Lower leg skin (tissue), 3 donors: ENCODE data around the gene NSG2.

ENCODE experiments used
- POLR2A ChIP-seq, 2 donors: fragments of 450-650 bp; IDR thresholded peaks; one replicate each; pipeline ENCODE4 v1.6.1; 2016 to 2017; ENCODE audit warnings: antibody characterized with exemption in 2 of 2, mild to moderate bottlenecking in 1 of 2, moderate library complexity in 1 of 2
- TF ChIP-seq, protein P1 (sequence below), 3 donors: fragments of 450-650 bp; IDR thresholded peaks; one replicate each; pipeline ENCODE4 v1.5.1; 2016; ENCODE audit warnings: antibody characterized with exemption in 3 of 3, mild to moderate bottlenecking in 3 of 3, moderate library complexity in 2 of 3

DNA sequence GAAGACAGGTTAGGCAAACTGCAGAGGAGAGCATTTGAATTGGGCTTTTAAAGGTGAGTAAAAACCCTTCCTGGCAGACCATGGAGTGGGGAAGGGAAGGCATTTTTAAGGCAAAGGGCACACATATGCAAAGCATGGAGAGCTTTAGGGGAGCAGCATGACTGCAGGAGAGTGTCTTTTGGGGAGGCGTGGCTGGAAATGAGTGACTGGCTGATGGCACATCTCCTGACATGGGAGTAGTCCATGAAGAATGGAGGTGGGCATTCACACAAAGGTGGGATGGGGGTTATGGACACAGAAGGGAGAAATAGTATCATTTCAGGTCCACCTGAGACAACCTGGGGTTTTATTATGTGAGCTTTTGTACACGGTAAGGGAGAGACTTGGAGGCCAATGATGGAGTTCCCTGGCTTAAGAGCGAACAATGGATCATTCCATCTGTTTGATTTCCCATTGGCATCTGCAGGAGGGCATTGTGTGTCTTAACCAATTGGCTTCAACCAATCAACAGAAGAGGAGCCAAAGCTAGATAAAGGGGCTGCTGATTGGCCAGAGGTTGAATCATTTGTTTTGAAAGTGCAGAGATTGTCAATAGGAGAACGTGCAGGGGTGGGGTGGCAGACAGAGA, 2.1 kb downstream of the NSG2 start:
- TF ChIP-seq, protein P1, sequence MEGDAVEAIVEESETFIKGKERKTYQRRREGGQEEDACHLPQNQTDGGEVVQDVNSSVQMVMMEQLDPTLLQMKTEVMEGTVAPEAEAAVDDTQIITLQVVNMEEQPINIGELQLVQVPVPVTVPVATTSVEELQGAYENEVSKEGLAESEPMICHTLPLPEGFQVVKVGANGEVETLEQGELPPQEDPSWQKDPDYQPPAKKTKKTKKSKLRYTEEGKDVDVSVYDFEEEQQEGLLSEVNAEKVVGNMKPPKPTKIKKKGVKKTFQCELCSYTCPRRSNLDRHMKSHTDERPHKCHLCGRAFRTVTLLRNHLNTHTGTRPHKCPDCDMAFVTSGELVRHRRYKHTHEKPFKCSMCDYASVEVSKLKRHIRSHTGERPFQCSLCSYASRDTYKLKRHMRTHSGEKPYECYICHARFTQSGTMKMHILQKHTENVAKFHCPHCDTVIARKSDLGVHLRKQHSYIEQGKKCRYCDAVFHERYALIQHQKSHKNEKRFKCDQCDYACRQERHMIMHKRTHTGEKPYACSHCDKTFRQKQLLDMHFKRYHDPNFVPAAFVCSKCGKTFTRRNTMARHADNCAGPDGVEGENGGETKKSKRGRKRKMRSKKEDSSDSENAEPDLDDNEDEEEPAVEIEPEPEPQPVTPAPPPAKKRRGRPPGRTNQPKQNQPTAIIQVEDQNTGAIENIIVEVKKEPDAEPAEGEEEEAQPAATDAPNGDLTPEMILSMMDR (IDR thresholded peaks at IDR 0.05): no peak
- TF ChIP-seq POLR2A (IDR thresholded peaks at IDR 0.05): no peak
